ENCODE results near the gene JAZF1. TPM values are rescaled to one million over a fixed set of nuclear protein-coding genes. Genes with fewer than 3 reads are reported as not detected.
A peak's percentile ranks its signal among the peaks of the same experiment; 100 is the strongest.

Gene JAZF1
- total RNA-seq, 2 experiments from 2014 or later, result 2.1 to 2.8 TPM

- H3K27ac Mint-ChIP-seq, result no peak overlapping the region
- CTCF ChIA-PET, result no interaction called here
- H3K4me3 Mint-ChIP-seq, result peak overlapping the region; percentile 72
- no peaks in the 10 kb centered on the region for H3K9me3 Mint-ChIP-seq (ENCODE audit: low read depth)
- ATAC-seq (no peak), DNase-seq (no peak)
- peaks cover 11% of the 10 kb centered on the region for H3K4me1 Mint-ChIP-seq
- peaks cover 59% of the 10 kb centered on the region for H3K27me3 Mint-ChIP-seq
- H3K36me3 Mint-ChIP-seq, result no peaks in the 10 kb centered on the region
These were observed 821 bp upstream of the JAZF1 start for GRCh38 chr7:28181416-28181815.

GRCh38 chr7:28180031-28180363, 598 bp downstream of the JAZF1 start:
- DNase-seq, result no peak
- Mint-ChIP-seq H3K9me3 (ENCODE audit: low read depth) (no peaks in the 10 kb centered on the region), H3K4me1 (peaks cover 14% of the 10 kb centered on the region), H3K27ac (no peak overlapping the region), H3K27me3 (peaks cover 54% of the 10 kb centered on the region), H3K36me3 (no peaks in the 10 kb centered on the region), H3K4me3 (peak overlapping the region; percentile 72)
- ATAC-seq, result no peak
- CTCF ChIA-PET, result no interaction called here

GRCh38 chr7:28179120-28180030, 1.2 kb downstream of the JAZF1 start:
- Mint-ChIP-seq H3K4me3 (peak overlapping the region; percentile 33), H3K27ac (peak overlapping the region; percentile 21), H3K9me3 (ENCODE audit: low read depth) (no peaks in the 10 kb centered on the region), H3K4me1 (peaks cover 14% of the 10 kb centered on the region), H3K36me3 (no peaks in the 10 kb centered on the region), H3K27me3 (peaks cover 49% of the 10 kb centered on the region)
- CTCF ChIA-PET, result interaction anchor here (1.3 kb wide), 1 partner anchor 85 kb away, joined by 3 read pairs; no protein-coding TSS in a partner anchor
- peak; percentile 82 for ATAC-seq
- DNase-seq, result peak; percentile 73

- CTCF ChIA-PET, result interaction anchor here (1.3 kb wide), 1 partner anchor 85 kb away, joined by 3 read pairs; no protein-coding TSS in a partner anchor
- H3K36me3 Mint-ChIP-seq, result no peaks in the 10 kb centered on the region
- peaks cover 42% of the 10 kb centered on the region for H3K27me3 Mint-ChIP-seq
- peaks cover 14% of the 10 kb centered on the region for H3K4me1 Mint-ChIP-seq
- ATAC-seq, result no peak
- H3K9me3 Mint-ChIP-seq (ENCODE audit: low read depth), result no peaks in the 10 kb centered on the region
- no peak for DNase-seq
- peak overlapping the region; percentile 3 for H3K27ac Mint-ChIP-seq
- H3K4me3 Mint-ChIP-seq, result peak overlapping the region; percentile 33
These were observed 2.0 kb downstream of the JAZF1 start for GRCh38 chr7:28178599-28178998.

- ATAC-seq (no peak), DNase-seq (no peak)
- Mint-ChIP-seq H3K27ac (no peak overlapping the region), H3K9me3 (ENCODE audit: low read depth) (no peaks in the 10 kb centered on the region), H3K4me3 (no peak overlapping the region), H3K36me3 (no peaks in the 10 kb centered on the region), H3K4me1 (peaks cover 14% of the 10 kb centered on the region), H3K27me3 (peaks cover 36% of the 10 kb centered on the region)
- CTCF ChIA-PET, result interaction anchor here (1.3 kb wide), 1 partner anchor 84 kb away, joined by 3 read pairs; no protein-coding TSS in a partner anchor
These were observed 2.8 kb downstream of the JAZF1 start for GRCh38 chr7:28177836-28178235.

- peaks cover 29% of the 10 kb centered on the region for H3K27me3 Mint-ChIP-seq
- H3K36me3 Mint-ChIP-seq, result no peaks in the 10 kb centered on the region
- H3K9me3 Mint-ChIP-seq (ENCODE audit: low read depth), result no peaks in the 10 kb centered on the region
- H3K4me3 Mint-ChIP-seq, result no peak overlapping the region
- ATAC-seq, result no peak
- CTCF ChIA-PET, result no interaction called here
- DNase-seq, result no peak
- H3K27ac Mint-ChIP-seq, result no peak overlapping the region
- H3K4me1 Mint-ChIP-seq, result peaks cover 14% of the 10 kb centered on the region
These were observed 4.0 kb downstream of the JAZF1 start for GRCh38 chr7:28176645-28177044.

GRCh38 chr7:28176174-28176573, 4.4 kb downstream of the JAZF1 start:
- Mint-ChIP-seq H3K27ac (no peak overlapping the region), H3K27me3 (peaks cover 25% of the 10 kb centered on the region), H3K4me3 (no peak overlapping the region), H3K9me3 (ENCODE audit: low read depth) (no peaks in the 10 kb centered on the region), H3K4me1 (peaks cover 12% of the 10 kb centered on the region), H3K36me3 (no peaks in the 10 kb centered on the region)
- no peak for DNase-seq
- ATAC-seq, result no peak
- CTCF ChIA-PET, result no interaction called here

GRCh38 chr7:28174901-28175661, 5.5 kb downstream of the JAZF1 start:
- no peak for ATAC-seq
- H3K4me3 Mint-ChIP-seq, result no peak overlapping the region

GRCh38 chr7:28174442-28174841, 6.2 kb downstream of the JAZF1 start:
- H3K27ac Mint-ChIP-seq, result no peak overlapping the region
- H3K9me3 Mint-ChIP-seq (ENCODE audit: low read depth), result no peaks in the 10 kb centered on the region
- H3K4me1 Mint-ChIP-seq, result peaks cover 10% of the 10 kb centered on the region
- DNase-seq, result no peak
- CTCF ChIA-PET, result no interaction called here
- H3K4me3 Mint-ChIP-seq, result no peak overlapping the region
- no peak for ATAC-seq
- H3K27me3 Mint-ChIP-seq, result peaks cover 21% of the 10 kb centered on the region
- no peaks in the 10 kb centered on the region for H3K36me3 Mint-ChIP-seq

More at GRCh38 chr7:28174901-28175661, 5.5 kb downstream of the JAZF1 start:
- no peaks in the 10 kb centered on the region for H3K9me3 Mint-ChIP-seq (ENCODE audit: low read depth)
- CTCF ChIA-PET, result no interaction called here
- H3K4me1 Mint-ChIP-seq, result peaks cover 10% of the 10 kb centered on the region
- DNase-seq, result no peak
- H3K36me3 Mint-ChIP-seq, result no peaks in the 10 kb centered on the region
- peaks cover 21% of the 10 kb centered on the region for H3K27me3 Mint-ChIP-seq
- H3K27ac Mint-ChIP-seq, result no peak overlapping the region

- CTCF ChIA-PET, result interaction anchor here (1.1 kb wide), 1 partner anchor 112 kb away, joined by 3 read pairs; no protein-coding TSS in a partner anchor
- H3K9me3 Mint-ChIP-seq (ENCODE audit: low read depth), result no peaks in the 10 kb centered on the region
- no peaks in the 10 kb centered on the region for H3K36me3 Mint-ChIP-seq
These were observed 7.1 kb downstream of the JAZF1 start for GRCh38 chr7:28173531-28173930.

GRCh38 chr7:28172958-28173357, 7.6 kb downstream of the JAZF1 start:
- peaks cover 14% of the 10 kb centered on the region for H3K27me3 Mint-ChIP-seq
- no peak for DNase-seq
- CTCF ChIA-PET, result interaction anchor here (1.1 kb wide), 1 partner anchor 111 kb away, joined by 3 read pairs; no protein-coding TSS in a partner anchor

More at GRCh38 chr7:28173531-28173930, 7.1 kb downstream of the JAZF1 start:
- peaks cover 6% of the 10 kb centered on the region for H3K4me1 Mint-ChIP-seq
- no peak overlapping the region for H3K4me3 Mint-ChIP-seq
- no peak for ATAC-seq
- H3K27ac Mint-ChIP-seq, result no peak overlapping the region
- peaks cover 15% of the 10 kb centered on the region for H3K27me3 Mint-ChIP-seq
- DNase-seq, result no peak

GRCh38 chr7:28170701-28171100, 9.9 kb downstream of the JAZF1 start:
- Mint-ChIP-seq H3K4me3 (no peak overlapping the region), H3K27ac (no peak overlapping the region), H3K9me3 (ENCODE audit: low read depth) (no peaks in the 10 kb centered on the region), H3K4me1 (peaks cover 4% of the 10 kb centered on the region), H3K36me3 (peaks cover under 1% of the 10 kb centered on the region), H3K27me3 (peaks cover 6% of the 10 kb centered on the region)
- no peak for ATAC-seq
- no peak for DNase-seq
- CTCF ChIA-PET, result no interaction called here

More at GRCh38 chr7:28172958-28173357, 7.6 kb downstream of the JAZF1 start:
- Mint-ChIP-seq H3K4me3 (no peak overlapping the region), H3K4me1 (peaks cover 7% of the 10 kb centered on the region), H3K9me3 (ENCODE audit: low read depth) (no peaks in the 10 kb centered on the region), H3K36me3 (no peaks in the 10 kb centered on the region), H3K27ac (no peak overlapping the region)
- no peak for ATAC-seq

GRCh38 chr7:28169230-28169629, 11.4 kb downstream of the JAZF1 start:
- no peak for ATAC-seq
- H3K27me3 Mint-ChIP-seq, result peaks cover 11% of the 10 kb centered on the region
- H3K27ac Mint-ChIP-seq, result no peak overlapping the region

More at GRCh38 chr7:28169230-28169629, 11.4 kb downstream of the JAZF1 start:
- H3K36me3 Mint-ChIP-seq, result peaks cover 1% of the 10 kb centered on the region
- H3K4me1 Mint-ChIP-seq, result peaks cover 4% of the 10 kb centered on the region
- CTCF ChIA-PET, result no interaction called here
- no peaks in the 10 kb centered on the region for H3K9me3 Mint-ChIP-seq (ENCODE audit: low read depth)
- no peak overlapping the region for H3K4me3 Mint-ChIP-seq
- DNase-seq, result no peak

Data from activated CD8-positive, alpha-beta memory T cell treated with anti-CD3 and anti-CD28 coated beads, Interleukin-2, amount 10 ng/mL, durations not matched to agents 7 days and 5 days (primary cell).